Esophagus muscularis mucosa (tissue), 4 donors: Measurements from ENCODE around the gene ARSI. TPM values are rescaled to one million over a fixed set of nuclear protein-coding genes. Genes with fewer than 3 reads are reported as not detected.

Source experiments
- DNase-seq: peaks from one replicate; pipeline ENCODE4 v3.0.0-alpha.2; 2017; ENCODE audit errors: extremely low spot score
- H3K27ac ChIP-seq, 4 donors: fragments of 200-600 bp; sonication (generic); replicated peaks in 1 of 4; 1 replicate in 3 of 4; 2 replicates in 1 of 4; pipeline ENCODE4 v1.5.1; 2016 to 2019; ENCODE audit warnings: mild to moderate bottlenecking in 1 of 4
- H3K27me3 ChIP-seq, 4 donors: fragments of 200-600 bp; sonication (generic); one replicate each; pipeline versions ENCODE4 v1.5.1 to v1.6.0; 2016 to 2019
- H3K36me3 ChIP-seq, 4 donors: fragments of 200-600 bp; sonication (generic); one replicate each; pipeline ENCODE4 v1.5.1; 2016 to 2019
- H3K4me1 ChIP-seq, 4 donors: fragments of 200-600 bp; sonication (generic); one replicate each; pipeline ENCODE4 v1.5.1; 2016 to 2019
- H3K4me3 ChIP-seq, 4 donors: fragments of 200-600 bp; sonication (generic); 1 replicate in 2 of 4; 2 replicates in 2 of 4; pipeline ENCODE4 v1.5.1; 2016 to 2019; ENCODE audit warnings: mild to moderate bottlenecking in 4 of 4, moderate library complexity in 1 of 4
- H3K9me3 ChIP-seq, 4 donors: fragments of 200-600 bp; sonication (generic); 1 replicate in 3 of 4; 2 replicates in 1 of 4; pipeline ENCODE4 v1.5.1; 2016 to 2019
- CTCF ChIP-seq, 3 experiments: fragments of 200-600 bp in 2 of 3; fragments of 450-650 bp in 1 of 3; sonication (generic) in 2 of 3; IDR thresholded peaks; one replicate each; pipeline ENCODE4 v1.5.1; 2017 to 2019; ENCODE audit warnings: antibody characterized with exemption in 3 of 3, mild to moderate bottlenecking in 2 of 3, moderate library complexity in 1 of 3
- EP300 ChIP-seq: sonication (generic); formaldehyde crosslinking; IDR thresholded peaks from one replicate; pipeline ENCODE4 v1.6.1; 2017; ENCODE audit warnings: antibody characterized with exemption
- POLR2A ChIP-seq: fragments of 450-650 bp; IDR thresholded peaks from one replicate; pipeline ENCODE4 v1.6.1; 2017; ENCODE audit warnings: antibody characterized with exemption, moderate library complexity, mild to moderate bottlenecking, low read depth
- POLR2AphosphoS5 ChIP-seq, 2 donors: sonication (generic); formaldehyde crosslinking; IDR thresholded peaks; one replicate each; pipeline ENCODE4 v1.6.1; 2017; ENCODE audit warnings: antibody characterized with exemption in 2 of 2
- WGBS: methylation state at CpG from one replicate; pipeline ENCODE4 v1.1.5; 2018; 5-methylcytosine and 5-hydroxymethylcytosine counted together
- intact Hi-C: fragments of 100-400 bp; cut with DNase I; formaldehyde crosslinking; loops from one replicate; pipeline ENCODE4 v1.15.1; 2023
- total RNA-seq, 4 donors: library from RNA; depleted of rRNA; stranded (reverse); fragments of >200 nt; gene quantifications; one replicate each; pipeline versions ENCODE4 v1.1.0 to v1.2.1, GENCODE V29; 2016

Gene ARSI
- total RNA-seq, 4 donors from 2014 or later, result 5.8 to 20.6 (median 10.1) TPM

- DNase-seq, result no peak
- Histone ChIP-seq H3K27me3 (no peaks in the 10 kb centered on the region), H3K9me3 (no peaks in the 10 kb centered on the region), H3K4me3 (no peak overlapping the region), H3K4me1 (no peaks in the 10 kb centered on the region), H3K27ac (no peak overlapping the region), H3K36me3 (no peaks in the 10 kb centered on the region)
- WGBS, result 93% methylated on average over 3 of the region's 5 CpGs
- intact Hi-C loops, result no loop called here
- TF ChIP-seq POLR2AphosphoS5 (IDR thresholded peaks at IDR 0.05), result no peak
- no peak for TF ChIP-seq POLR2A
These were observed 15.9 kb downstream of the ARSI start for GRCh38 chr5:150286820-150287219.

- Histone ChIP-seq H3K27ac (no peak overlapping the region), H3K4me3 (no peak overlapping the region), H3K36me3 (no peaks in the 10 kb centered on the region), H3K27me3 (no peaks in the 10 kb centered on the region), H3K9me3 (no peaks in the 10 kb centered on the region), H3K4me1 (no peaks in the 10 kb centered on the region)
- TF ChIP-seq CTCF (IDR thresholded peaks at IDR 0.05), result no peak
- no peak for TF ChIP-seq POLR2A
- no peak for TF ChIP-seq POLR2AphosphoS5 (IDR thresholded peaks at IDR 0.05)
- TF ChIP-seq EP300, result no peak
- DNase-seq, result no peak
- WGBS, result 90% methylated on average over 5 of the region's 7 CpGs
- intact Hi-C loops, result no loop called here
These were observed 17.6 kb downstream of the ARSI start for GRCh38 chr5:150285114-150285513.

DNA sequence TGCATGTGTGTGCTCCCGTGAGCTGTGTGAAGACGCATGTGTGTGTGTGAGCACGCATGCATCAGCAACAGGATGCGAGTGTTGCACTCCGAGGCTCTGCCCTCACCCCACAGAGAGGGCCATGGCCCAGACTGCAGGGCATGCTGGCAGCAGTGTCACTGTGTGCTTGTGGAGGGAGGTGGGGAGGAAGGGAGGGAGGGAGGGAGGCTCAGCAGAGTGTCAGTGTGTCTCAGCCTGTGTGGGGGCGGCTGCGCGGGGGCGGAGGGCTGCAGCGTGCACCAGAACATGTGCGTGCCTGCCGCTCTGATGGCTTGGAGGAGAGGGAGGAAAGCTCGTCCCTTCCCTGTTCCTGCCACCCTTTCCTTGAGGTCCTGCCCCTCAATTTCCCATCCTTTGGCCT lies 18.4 kb downstream of the ARSI start:
- WGBS, result 87% methylated on average over 9 of the region's 13 CpGs
- Histone ChIP-seq H3K27me3 (no peaks in the 10 kb centered on the region), H3K4me3 (no peak overlapping the region), H3K9me3 (no peaks in the 10 kb centered on the region), H3K27ac (no peak overlapping the region), H3K4me1 (no peaks in the 10 kb centered on the region), H3K36me3 (no peaks in the 10 kb centered on the region)
- DNase-seq, result no peak
- TF ChIP-seq POLR2A (no peak), CTCF (IDR thresholded peaks at IDR 0.05) (no peak), POLR2AphosphoS5 (IDR thresholded peaks at IDR 0.05) (no peak), EP300 (no peak)
- intact Hi-C loops, result no loop called here

- no peak for DNase-seq
- no peak for TF ChIP-seq EP300
- no peak for TF ChIP-seq POLR2AphosphoS5 (IDR thresholded peaks at IDR 0.05)
- no peak for TF ChIP-seq POLR2A
- no peak for TF ChIP-seq CTCF (IDR thresholded peaks at IDR 0.05)
- Histone ChIP-seq H3K4me3 (no peak overlapping the region), H3K36me3 (no peaks in the 10 kb centered on the region), H3K9me3 (no peaks in the 10 kb centered on the region), H3K4me1 (no peaks in the 10 kb centered on the region), H3K27me3 (no peaks in the 10 kb centered on the region), H3K27ac (no peak overlapping the region)
- intact Hi-C loops, result no loop called here
- 94% methylated on average over 3 of the region's 3 CpGs for WGBS
These were observed 18.8 kb downstream of the ARSI start for GRCh38 chr5:150283904-150284303.

GRCh38 chr5:150281987-150282386 lies 20.7 kb downstream of the ARSI start:
- TF ChIP-seq EP300, result no peak
- TF ChIP-seq POLR2A, result no peak
- no peak for TF ChIP-seq POLR2AphosphoS5 (IDR thresholded peaks at IDR 0.05)
- TF ChIP-seq CTCF (IDR thresholded peaks at IDR 0.05), result no peak
- no peaks in the 10 kb centered on the region for H3K4me1 ChIP-seq
- WGBS, result 86% methylated on average over 8 of the region's 8 CpGs
- no peaks in the 10 kb centered on the region for H3K9me3 ChIP-seq
- H3K27me3 ChIP-seq, result no peaks in the 10 kb centered on the region
- H3K27ac ChIP-seq, result no peak overlapping the region
- no peak for DNase-seq
- no peak overlapping the region for H3K4me3 ChIP-seq
- intact Hi-C loops, result no loop called here
- no peaks in the 10 kb centered on the region for H3K36me3 ChIP-seq
